Muscle layer of duodenum (tissue), 2 donors: ENCODE measurements around the gene CAD.

Experiments
- H3K27ac ChIP-seq: one replicate; pipeline ENCODE4 v1.7.0; 2013; ENCODE audit warnings: mild to moderate bottlenecking, low read length
- H3K27me3 ChIP-seq: one replicate; pipeline ENCODE4 v1.7.0; 2013; ENCODE audit warnings: low read depth, mild to moderate bottlenecking, control low read depth, low read length
- H3K36me3 ChIP-seq, 2 donors: one replicate each; pipeline ENCODE4 v1.7.0; 2013; ENCODE audit warnings: low read length in 2 of 2, control low read depth in 1 of 2, mild to moderate bottlenecking in 1 of 2; ENCODE audit not compliant: insufficient read depth in 2 of 2, control insufficient read depth in 1 of 2
- H3K4me1 ChIP-seq, 2 donors: one replicate each; pipeline ENCODE4 v1.7.0; 2013; ENCODE audit warnings: low read length in 2 of 2, mild to moderate bottlenecking in 2 of 2, control low read depth in 1 of 2, moderate library complexity in 1 of 2; ENCODE audit not compliant: insufficient read depth in 2 of 2, control insufficient read depth in 1 of 2
- H3K4me3 ChIP-seq, 2 donors: one replicate each; pipeline ENCODE4 v1.7.0; 2013; ENCODE audit warnings: low read length in 2 of 2, low read depth in 1 of 2, mild to moderate bottlenecking in 1 of 2
- H3K9me3 ChIP-seq, 2 donors: one replicate each; pipeline ENCODE4 v1.7.0; 2013; ENCODE audit warnings: low read length in 2 of 2, control low read depth in 1 of 2, mild to moderate bottlenecking in 1 of 2; ENCODE audit not compliant: control insufficient read depth in 1 of 2
- donor health status: healthy.

Gene CAD

GRCh38 chr2:27290549-27290948 is 73.4 kb downstream of the CAD start:
- no peak overlapping the region for H3K4me3 ChIP-seq
- H3K36me3 ChIP-seq, result no peaks in the 10 kb centered on the region
- no peaks in the 10 kb centered on the region for H3K27me3 ChIP-seq
- H3K4me1 ChIP-seq, result no peaks in the 10 kb centered on the region
- no peak overlapping the region for H3K27ac ChIP-seq
- no peaks in the 10 kb centered on the region for H3K9me3 ChIP-seq

- H3K4me3 ChIP-seq, result no peak overlapping the region
- H3K27me3 ChIP-seq, result no peaks in the 10 kb centered on the region
- no peaks in the 10 kb centered on the region for H3K9me3 ChIP-seq
- H3K27ac ChIP-seq, result no peak overlapping the region
- no peaks in the 10 kb centered on the region for H3K36me3 ChIP-seq
- no peaks in the 10 kb centered on the region for H3K4me1 ChIP-seq
Measured at GRCh38 chr2:27291865-27292264, 74.7 kb downstream of the CAD start.
